ENCODE data around the gene NFIA.

DNA sequence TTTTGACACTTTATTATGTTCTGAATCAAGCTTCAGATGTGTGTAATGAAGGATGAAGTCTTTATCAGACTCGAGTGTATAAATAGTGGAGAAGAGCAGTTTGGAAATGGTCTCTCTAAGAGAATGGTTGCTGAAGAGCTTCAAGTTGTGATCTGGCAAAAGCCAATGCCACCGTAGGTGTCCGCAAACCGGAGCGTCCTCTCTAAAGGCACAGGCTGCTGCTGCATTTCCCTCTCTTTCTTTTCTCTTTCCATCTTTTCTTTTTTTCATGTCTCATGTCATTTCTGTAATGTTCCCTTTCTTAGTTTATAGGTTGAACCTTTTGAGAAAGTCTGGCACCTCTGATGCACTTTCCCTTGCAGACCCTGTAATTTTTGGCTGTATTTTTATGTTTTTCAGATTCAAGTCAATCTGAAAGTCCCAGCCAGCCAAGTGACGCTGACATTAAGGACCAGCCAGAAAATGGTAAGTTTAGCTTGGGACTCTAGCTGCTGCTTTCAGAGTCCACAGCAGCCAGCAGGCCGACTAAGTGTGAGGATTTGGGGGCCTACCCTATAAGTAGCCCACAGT, 194.8 kb downstream of the NFIA start:
- TF ChIP-seq, protein P1, sequence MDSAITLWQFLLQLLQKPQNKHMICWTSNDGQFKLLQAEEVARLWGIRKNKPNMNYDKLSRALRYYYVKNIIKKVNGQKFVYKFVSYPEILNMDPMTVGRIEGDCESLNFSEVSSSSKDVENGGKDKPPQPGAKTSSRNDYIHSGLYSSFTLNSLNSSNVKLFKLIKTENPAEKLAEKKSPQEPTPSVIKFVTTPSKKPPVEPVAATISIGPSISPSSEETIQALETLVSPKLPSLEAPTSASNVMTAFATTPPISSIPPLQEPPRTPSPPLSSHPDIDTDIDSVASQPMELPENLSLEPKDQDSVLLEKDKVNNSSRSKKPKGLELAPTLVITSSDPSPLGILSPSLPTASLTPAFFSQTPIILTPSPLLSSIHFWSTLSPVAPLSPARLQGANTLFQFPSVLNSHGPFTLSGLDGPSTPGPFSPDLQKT (CRISPR knock-in tag; IDR thresholded peaks at IDR 0.05; ENCODE audit: borderline replicate concordance) = no peak
- no peak for TF ChIP-seq ZNF207 (IDR thresholded peaks at IDR 0.05; ENCODE audit: borderline replicate concordance)
- TF ChIP-seq, protein P2, sequence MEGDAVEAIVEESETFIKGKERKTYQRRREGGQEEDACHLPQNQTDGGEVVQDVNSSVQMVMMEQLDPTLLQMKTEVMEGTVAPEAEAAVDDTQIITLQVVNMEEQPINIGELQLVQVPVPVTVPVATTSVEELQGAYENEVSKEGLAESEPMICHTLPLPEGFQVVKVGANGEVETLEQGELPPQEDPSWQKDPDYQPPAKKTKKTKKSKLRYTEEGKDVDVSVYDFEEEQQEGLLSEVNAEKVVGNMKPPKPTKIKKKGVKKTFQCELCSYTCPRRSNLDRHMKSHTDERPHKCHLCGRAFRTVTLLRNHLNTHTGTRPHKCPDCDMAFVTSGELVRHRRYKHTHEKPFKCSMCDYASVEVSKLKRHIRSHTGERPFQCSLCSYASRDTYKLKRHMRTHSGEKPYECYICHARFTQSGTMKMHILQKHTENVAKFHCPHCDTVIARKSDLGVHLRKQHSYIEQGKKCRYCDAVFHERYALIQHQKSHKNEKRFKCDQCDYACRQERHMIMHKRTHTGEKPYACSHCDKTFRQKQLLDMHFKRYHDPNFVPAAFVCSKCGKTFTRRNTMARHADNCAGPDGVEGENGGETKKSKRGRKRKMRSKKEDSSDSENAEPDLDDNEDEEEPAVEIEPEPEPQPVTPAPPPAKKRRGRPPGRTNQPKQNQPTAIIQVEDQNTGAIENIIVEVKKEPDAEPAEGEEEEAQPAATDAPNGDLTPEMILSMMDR (CRISPR knock-in tag; IDR thresholded peaks at IDR 0.05) = no peak
- TF ChIP-seq POLR2G (IDR thresholded peaks at IDR 0.05; ENCODE audit: low read depth, low read length) = no peak
- TF ChIP-seq, protein P3, sequence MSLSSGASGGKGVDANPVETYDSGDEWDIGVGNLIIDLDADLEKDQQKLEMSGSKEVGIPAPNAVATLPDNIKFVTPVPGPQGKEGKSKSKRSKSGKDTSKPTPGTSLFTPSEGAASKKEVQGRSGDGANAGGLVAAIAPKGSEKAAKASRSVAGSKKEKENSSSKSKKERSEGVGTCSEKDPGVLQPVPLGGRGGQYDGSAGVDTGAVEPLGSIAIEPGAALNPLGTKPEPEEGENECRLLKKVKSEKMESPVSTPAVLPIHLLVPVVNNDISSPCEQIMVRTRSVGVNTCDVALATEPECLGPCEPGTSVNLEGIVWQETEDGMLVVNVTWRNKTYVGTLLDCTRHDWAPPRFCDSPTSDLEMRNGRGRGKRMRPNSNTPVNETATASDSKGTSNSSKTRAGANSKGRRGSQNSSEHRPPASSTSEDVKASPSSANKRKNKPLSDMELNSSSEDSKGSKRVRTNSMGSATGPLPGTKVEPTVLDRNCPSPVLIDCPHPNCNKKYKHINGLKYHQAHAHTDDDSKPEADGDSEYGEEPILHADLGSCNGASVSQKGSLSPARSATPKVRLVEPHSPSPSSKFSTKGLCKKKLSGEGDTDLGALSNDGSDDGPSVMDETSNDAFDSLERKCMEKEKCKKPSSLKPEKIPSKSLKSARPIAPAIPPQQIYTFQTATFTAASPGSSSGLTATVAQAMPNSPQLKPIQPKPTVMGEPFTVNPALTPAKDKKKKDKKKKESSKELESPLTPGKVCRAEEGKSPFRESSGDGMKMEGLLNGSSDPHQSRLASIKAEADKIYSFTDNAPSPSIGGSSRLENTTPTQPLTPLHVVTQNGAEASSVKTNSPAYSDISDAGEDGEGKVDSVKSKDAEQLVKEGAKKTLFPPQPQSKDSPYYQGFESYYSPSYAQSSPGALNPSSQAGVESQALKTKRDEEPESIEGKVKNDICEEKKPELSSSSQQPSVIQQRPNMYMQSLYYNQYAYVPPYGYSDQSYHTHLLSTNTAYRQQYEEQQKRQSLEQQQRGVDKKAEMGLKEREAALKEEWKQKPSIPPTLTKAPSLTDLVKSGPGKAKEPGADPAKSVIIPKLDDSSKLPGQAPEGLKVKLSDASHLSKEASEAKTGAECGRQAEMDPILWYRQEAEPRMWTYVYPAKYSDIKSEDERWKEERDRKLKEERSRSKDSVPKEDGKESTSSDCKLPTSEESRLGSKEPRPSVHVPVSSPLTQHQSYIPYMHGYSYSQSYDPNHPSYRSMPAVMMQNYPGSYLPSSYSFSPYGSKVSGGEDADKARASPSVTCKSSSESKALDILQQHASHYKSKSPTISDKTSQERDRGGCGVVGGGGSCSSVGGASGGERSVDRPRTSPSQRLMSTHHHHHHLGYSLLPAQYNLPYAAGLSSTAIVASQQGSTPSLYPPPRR (CRISPR knock-in tag; IDR thresholded peaks at IDR 0.05; ENCODE audit: borderline replicate concordance) = no peak
